Measurements from ENCODE around the gene CDV3.

CDV3 gene

DNA sequence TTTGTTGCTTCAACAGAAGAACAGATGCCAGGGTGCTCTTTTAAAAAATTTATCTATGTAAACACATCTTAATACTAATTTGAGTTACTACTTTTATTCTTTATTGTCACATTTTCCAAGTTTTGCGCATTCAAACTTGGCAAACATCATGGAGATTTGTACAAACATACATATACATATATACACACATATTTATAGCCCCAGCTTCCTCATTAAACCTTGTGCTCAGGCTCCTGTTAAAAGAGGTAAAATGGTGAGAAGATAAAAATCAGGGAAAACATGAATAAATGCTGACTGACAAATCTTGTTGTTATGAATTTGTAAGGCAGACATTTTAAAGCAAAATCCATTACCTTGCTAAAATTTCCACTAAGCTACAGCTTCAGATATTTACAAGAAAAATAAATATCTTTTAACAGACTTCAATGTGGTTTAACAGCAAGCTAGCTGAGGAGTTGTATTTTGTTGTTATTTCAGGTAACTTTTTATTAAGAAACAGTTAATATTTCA is 27.1 kb downstream of the CDV3 start:
- TF ChIP-seq PPARA (CRISPR knock-in tag; IDR thresholded peaks at IDR 0.05; ENCODE audit: borderline replicate concordance), result no peak
- no peak for TF ChIP-seq POU6F1 (CRISPR knock-in tag; IDR thresholded peaks at IDR 0.05; ENCODE audit: borderline replicate concordance, low read depth)
- no peak for TF ChIP-seq ZC3H10 (CRISPR knock-in tag; IDR thresholded peaks at IDR 0.05)
- TF ChIP-seq TCF4 (CRISPR knock-in tag; IDR thresholded peaks at IDR 0.05; ENCODE audit: borderline replicate concordance), result no peak
- no peak for TF ChIP-seq CSRNP3 (CRISPR knock-in tag; IDR thresholded peaks at IDR 0.05)
- no peak for TF ChIP-seq SNAI2 (CRISPR knock-in tag; IDR thresholded peaks at IDR 0.05)
- no peak for TF ChIP-seq ESRRG (CRISPR knock-in tag; IDR thresholded peaks at IDR 0.05)
- TF ChIP-seq ZFP30 (CRISPR knock-in tag; IDR thresholded peaks at IDR 0.05), result no peak
- no peak for TF ChIP-seq BACH2 (CRISPR knock-in tag; IDR thresholded peaks at IDR 0.05; ENCODE audit: borderline replicate concordance)
- TF ChIP-seq ZNF565 (CRISPR knock-in tag; conservative IDR thresholded peaks at IDR 0.05; ENCODE audit: low read depth), result no peak
- no peak for TF ChIP-seq ZNF70 (CRISPR knock-in tag; IDR thresholded peaks at IDR 0.05)
- no peak for TF ChIP-seq ISL1 (CRISPR knock-in tag; IDR thresholded peaks at IDR 0.05)
- no peak for TF ChIP-seq GLIS3 (CRISPR knock-in tag; IDR thresholded peaks at IDR 0.05)
- TF ChIP-seq TOX (CRISPR knock-in tag; IDR thresholded peaks at IDR 0.05; ENCODE audit: borderline replicate concordance), result no peak
- TF ChIP-seq CSDC2 (CRISPR knock-in tag; IDR thresholded peaks at IDR 0.05), result no peak
- TF ChIP-seq RARB (CRISPR knock-in tag; IDR thresholded peaks at IDR 0.05), result no peak
- no peak for TF ChIP-seq OSR1 (CRISPR knock-in tag; IDR thresholded peaks at IDR 0.05)
- TF ChIP-seq ZFP3 (CRISPR knock-in tag; IDR thresholded peaks at IDR 0.05), result no peak
- ATAC-seq, result no peak

DNA sequence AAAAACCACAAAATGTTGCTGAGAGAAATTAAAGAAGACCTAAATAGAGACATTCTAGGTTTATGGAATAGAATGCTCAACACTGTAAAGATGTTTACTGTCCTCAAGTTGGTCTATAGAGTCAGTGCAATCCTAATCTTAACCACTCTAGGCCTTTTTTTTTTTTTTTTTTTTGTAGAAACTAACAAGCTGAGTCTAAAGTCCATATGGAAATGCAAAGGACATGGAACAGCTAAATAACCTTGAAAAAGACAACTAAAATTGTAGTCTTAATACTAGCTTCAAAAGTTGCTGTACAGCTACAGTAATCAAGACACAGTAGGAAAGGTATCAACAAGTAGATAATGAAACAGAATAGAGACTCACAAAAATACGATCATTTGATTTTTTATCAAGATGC is 32.9 kb downstream of the CDV3 start:
- no peak for ATAC-seq
- no peak for TF ChIP-seq ZNF565 (CRISPR knock-in tag; conservative IDR thresholded peaks at IDR 0.05; ENCODE audit: low read depth)

DNA sequence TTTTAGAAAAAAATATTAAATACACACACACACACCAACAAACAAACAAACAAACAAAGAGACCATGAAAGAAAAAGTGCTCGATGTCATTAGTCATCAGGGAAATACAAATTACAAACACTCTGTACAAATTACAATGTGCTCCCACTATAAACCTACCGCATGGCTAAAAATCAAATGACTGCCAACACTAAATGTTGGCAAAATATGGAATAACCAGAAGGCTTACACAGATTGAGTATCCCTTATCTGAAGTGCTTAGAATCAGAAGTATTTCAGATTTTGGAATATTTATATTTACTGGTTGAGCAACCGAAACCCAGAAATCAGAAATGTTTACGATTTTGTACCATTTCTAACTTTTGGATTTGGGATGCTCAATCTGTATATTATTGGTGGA is 33.4 kb downstream of the CDV3 start:
- no peak for TF ChIP-seq ESRRG (CRISPR knock-in tag; IDR thresholded peaks at IDR 0.05)
- no peak for TF ChIP-seq ZFP3 (CRISPR knock-in tag; IDR thresholded peaks at IDR 0.05)
- no peak for TF ChIP-seq ZNF8 (CRISPR knock-in tag; IDR thresholded peaks at IDR 0.05)
- TF ChIP-seq ZC3H10 (CRISPR knock-in tag; IDR thresholded peaks at IDR 0.05), result no peak
- no peak for TF ChIP-seq GLIS3 (CRISPR knock-in tag; IDR thresholded peaks at IDR 0.05)
- TF ChIP-seq OSR1 (CRISPR knock-in tag; IDR thresholded peaks at IDR 0.05), result no peak

GRCh38 chr3:133607816-133608215 is 34.3 kb downstream of the CDV3 start:
- TF ChIP-seq ISL1 (CRISPR knock-in tag; IDR thresholded peaks at IDR 0.05) (no peak), TOX (CRISPR knock-in tag; IDR thresholded peaks at IDR 0.05; ENCODE audit: borderline replicate concordance) (no peak), ZNF70 (CRISPR knock-in tag; IDR thresholded peaks at IDR 0.05) (no peak), CSDC2 (CRISPR knock-in tag; IDR thresholded peaks at IDR 0.05) (no peak), ZNF8 (CRISPR knock-in tag; IDR thresholded peaks at IDR 0.05) (no peak), CSRNP3 (CRISPR knock-in tag; IDR thresholded peaks at IDR 0.05) (no peak), GLIS3 (CRISPR knock-in tag; IDR thresholded peaks at IDR 0.05) (no peak), TSHZ2 (CRISPR knock-in tag; IDR thresholded peaks at IDR 0.05) (no peak), ESRRG (CRISPR knock-in tag; IDR thresholded peaks at IDR 0.05) (no peak), SNAI2 (CRISPR knock-in tag; IDR thresholded peaks at IDR 0.05) (no peak), ZC3H10 (CRISPR knock-in tag; IDR thresholded peaks at IDR 0.05) (no peak), ZFP3 (CRISPR knock-in tag; IDR thresholded peaks at IDR 0.05) (no peak), OSR1 (CRISPR knock-in tag; IDR thresholded peaks at IDR 0.05) (no peak), ZNF565 (CRISPR knock-in tag; conservative IDR thresholded peaks at IDR 0.05; ENCODE audit: low read depth) (no peak), ZFP30 (CRISPR knock-in tag; IDR thresholded peaks at IDR 0.05) (no peak)
- ATAC-seq, result no peak

More for the DNA sequence above, 33.4 kb downstream of the CDV3 start:
- no peak for ATAC-seq

All from SK-N-SH treated with all-trans-retinoic acid at 6 μM for 48 hours (cell line).